ENCODE results near the gene CD68.

The CD68 gene, protein sequence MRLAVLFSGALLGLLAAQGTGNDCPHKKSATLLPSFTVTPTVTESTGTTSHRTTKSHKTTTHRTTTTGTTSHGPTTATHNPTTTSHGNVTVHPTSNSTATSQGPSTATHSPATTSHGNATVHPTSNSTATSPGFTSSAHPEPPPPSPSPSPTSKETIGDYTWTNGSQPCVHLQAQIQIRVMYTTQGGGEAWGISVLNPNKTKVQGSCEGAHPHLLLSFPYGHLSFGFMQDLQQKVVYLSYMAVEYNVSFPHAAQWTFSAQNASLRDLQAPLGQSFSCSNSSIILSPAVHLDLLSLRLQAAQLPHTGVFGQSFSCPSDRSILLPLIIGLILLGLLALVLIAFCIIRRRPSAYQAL

DNA sequence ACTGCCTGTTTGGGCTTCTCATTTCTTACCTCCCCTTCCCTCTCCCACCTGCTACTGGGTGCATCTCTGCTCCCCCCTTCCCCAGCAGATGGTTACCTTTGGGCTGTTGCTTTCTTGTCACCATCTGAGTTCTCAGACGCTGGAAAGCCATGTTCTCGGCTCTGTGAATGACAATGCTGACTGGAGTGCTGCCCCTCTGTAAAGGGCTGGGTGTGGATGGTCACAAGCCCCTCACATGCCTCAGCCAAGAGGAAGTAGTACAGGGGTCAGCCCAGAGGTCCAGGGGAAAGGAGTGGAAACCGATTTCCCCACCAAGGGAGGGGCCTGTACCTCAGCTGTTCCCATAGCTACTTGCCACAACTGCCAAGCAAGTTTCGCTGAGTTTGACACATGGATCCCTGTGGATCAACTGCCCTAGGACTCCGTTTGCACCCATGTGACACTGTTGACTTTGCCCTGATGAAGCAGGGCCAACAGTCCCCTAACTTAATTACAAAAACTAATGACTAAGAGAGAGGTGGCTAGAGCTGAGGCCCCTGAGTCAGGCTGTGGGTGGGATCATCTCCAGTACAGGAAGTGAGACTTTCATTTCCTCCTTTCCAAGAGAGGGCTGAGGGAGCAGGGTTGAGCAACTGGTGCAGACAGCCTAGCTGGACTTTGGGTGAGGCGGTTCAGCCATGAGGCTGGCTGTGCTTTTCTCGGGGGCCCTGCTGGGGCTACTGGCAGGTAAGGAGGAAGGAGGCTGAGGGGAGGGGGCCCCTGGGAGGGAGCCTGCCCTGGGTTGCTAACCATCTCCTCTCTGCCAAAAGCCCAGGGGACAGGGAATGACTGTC is at the start of gene CD68:
Gene CD68, plus strand, starts transcription at position 638 of the 833 bp plus-strand sequence. Its CDS starts 40 bp downstream, at position 678.
- no peak for DNase-seq (ENCODE audit: low read depth)

- DNase-seq (ENCODE audit: low read depth), result no peak
Measured at GRCh38 chr17:7530023-7530900, 49.2 kb upstream of the CD68 start.

- no peak for DNase-seq (ENCODE audit: low read depth)
Measured at GRCh38 chr17:7538050-7538449, 41.4 kb upstream of the CD68 start.

GRCh38 chr17:7538891-7539545 is 40.4 kb upstream of the CD68 start:
- DNase-seq (ENCODE audit: low read depth), result no peak

- DNase-seq (ENCODE audit: low read depth), result no peak
Measured at GRCh38 chr17:7541074-7541621, 38.3 kb upstream of the CD68 start.

GRCh38 chr17:7544911-7545310 is 34.5 kb upstream of the CD68 start:
- no peak for DNase-seq (ENCODE audit: low read depth)

DNA sequence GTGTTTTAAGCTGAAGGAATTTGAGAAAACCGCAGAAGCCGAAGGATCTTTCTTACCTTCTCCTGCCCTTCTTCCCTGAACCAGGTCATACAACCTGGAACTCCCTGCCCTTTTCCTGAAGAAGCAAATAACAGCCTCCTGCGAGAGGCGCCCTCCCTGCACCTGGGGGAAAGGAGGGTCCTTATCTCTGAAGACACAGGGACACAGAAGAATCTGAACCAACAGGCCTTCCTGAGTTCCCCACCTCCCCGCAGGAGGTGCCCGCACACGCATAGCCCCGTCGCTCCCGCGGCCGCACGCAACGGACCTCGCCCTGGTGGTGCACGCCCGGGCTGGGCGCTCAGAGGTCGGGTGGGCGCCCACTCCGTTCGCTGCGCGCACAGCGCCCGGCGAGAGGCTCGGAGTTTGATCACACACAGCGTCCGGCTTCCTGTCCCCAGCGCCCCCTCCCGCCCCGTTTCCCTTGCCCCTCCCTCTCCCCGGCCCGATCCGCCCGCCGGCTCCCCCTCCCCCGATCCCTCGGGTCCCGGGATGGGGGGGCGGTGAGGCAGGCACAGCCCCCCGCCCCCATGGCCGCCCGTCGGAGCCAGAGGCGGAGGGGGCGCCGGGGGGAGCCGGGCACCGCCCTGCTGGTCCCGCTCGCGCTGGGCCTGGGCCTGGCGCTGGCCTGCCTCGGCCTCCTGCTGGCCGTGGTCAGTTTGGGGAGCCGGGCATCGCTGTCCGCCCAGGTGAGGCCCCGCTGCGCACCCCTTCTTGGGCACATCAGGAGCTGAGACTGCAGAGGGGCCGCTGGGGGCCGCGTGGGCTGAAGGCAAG is 30.6 kb upstream of the CD68 start, which contains the start of gene TNFSF12:
Gene TNFSF12, plus strand, starts transcription at position 474 of the 816 bp plus-strand sequence. Its CDS starts 96 bp downstream, at position 570.
- DNase-seq (ENCODE audit: low read depth), result no peak

- DNase-seq (ENCODE audit: low read depth), result no peak
Measured at GRCh38 chr17:7549401-7550055, 29.9 kb upstream of the CD68 start.

DNA sequence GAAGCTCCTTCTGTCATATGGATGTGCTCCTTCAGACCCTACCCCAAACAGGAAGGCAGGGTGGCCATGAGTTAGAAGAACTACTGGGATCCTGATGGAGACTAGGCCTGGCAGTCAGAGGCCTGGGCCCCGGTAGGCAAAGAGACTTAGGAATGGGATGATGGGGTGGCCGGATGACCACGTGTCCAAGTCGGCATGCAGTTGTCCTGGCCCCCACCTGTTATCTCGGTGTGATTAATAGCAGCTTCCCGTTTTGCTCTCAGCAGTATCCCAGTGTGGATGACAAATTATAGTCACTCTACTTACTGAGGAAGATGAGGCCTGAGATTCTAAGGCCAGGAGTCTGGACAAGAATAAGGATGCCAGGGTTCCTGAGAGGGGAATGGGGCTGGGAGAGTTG is 29.1 kb upstream of the CD68 start:
- DNase-seq (ENCODE audit: low read depth), result no peak

DNA sequence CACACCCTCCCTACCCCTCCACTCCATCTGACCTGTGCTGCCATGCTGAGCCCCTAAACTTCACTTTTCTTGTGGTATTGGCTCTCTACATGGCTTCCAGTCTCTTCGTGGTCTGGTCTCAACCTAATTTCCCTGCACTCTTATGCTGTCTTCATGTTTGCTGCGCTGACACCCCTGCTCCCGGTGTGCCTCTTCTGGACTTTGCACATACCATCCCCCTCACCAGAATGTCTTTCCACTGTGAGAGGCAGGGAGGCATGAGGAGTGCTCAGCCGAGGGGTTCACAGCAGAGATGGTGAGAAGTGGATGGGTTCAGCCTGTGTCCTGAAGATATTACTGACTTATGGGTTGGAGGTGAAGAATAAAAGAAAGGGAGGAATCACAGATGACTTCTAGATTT is 28.0 kb upstream of the CD68 start:
- no peak for DNase-seq (ENCODE audit: low read depth)

GRCh38 chr17:7552621-7553051 is 26.8 kb upstream of the CD68 start:
- no peak for DNase-seq (ENCODE audit: low read depth)

DNA sequence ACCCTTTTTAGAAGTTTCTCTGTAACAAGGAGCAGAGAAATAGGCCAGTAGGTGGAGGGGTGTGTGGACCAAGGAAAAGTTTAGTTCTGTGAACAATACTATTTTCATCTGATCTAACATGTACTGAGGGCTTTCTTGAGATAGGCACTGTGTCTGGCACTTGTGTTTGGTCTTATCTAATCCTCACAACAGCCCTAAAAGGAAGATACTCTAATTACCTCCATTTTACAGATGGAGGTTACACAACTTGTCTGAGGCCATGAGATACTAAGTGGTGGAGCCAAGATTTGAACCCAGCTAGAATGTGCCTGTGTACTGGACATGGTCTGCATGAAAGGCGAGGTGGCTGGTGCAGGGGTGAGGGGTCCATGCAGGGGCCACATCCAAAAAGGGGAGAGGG is 26.1 kb upstream of the CD68 start:
- no peak for DNase-seq (ENCODE audit: low read depth)

- no peak for DNase-seq (ENCODE audit: low read depth)
Measured at GRCh38 chr17:7555320-7555948, 24.0 kb upstream of the CD68 start.

- DNase-seq (ENCODE audit: low read depth), result no peak
Measured at GRCh38 chr17:7556627-7557026, 22.8 kb upstream of the CD68 start.

GRCh38 chr17:7557147-7557764 is 22.2 kb upstream of the CD68 start:
- no peak for DNase-seq (ENCODE audit: low read depth)

GRCh38 chr17:7557775-7558543 is 21.5 kb upstream of the CD68 start:
- no peak for DNase-seq (ENCODE audit: low read depth)

- no peak for DNase-seq (ENCODE audit: low read depth)
Measured at GRCh38 chr17:7558544-7559319, 20.7 kb upstream of the CD68 start, which contains the start of gene TNFSF13. TSS of gene TNFSF13 (plus strand) at chr17:7558750. CDS start at chr17:7559040, 290 bp downstream.
